Urothelium cell line (cell line): Measurements from ENCODE around the gene TWIST2.

Source experiments
- DNase-seq: peaks from one replicate; pipeline ENCODE4 v3.0.0; 2011; ENCODE audit warnings: low spot score, mixed read lengths
- FAIRE-seq: peaks from 2 replicates; lab custom pipeline; 2011; peaks lifted over from hg19 to GRCh38; lab: Jason Lieb, UNC

The TWIST2 gene

DNA sequence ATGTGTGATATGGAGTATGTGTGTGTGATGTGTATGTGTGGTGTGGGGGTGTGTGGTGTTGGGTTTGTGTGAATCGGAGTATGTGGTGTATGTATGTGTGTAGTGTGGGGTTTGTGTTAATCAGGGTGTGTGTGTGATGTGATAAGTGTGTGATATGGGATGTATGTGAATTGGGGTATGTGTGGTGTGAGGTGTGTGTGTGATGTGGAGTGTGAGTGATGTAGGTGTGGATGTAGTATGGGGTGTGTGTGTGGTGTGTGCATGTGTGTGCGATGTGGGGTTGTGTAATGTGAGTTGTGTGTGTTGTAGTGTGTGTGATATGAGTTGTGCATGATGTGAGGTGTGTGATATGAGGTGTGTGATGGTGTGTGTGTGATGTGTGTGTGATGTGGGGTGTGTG is 54.4 kb downstream of the TWIST2 start:
- DNase-seq (no peak), FAIRE-seq (no peak)

DNA sequence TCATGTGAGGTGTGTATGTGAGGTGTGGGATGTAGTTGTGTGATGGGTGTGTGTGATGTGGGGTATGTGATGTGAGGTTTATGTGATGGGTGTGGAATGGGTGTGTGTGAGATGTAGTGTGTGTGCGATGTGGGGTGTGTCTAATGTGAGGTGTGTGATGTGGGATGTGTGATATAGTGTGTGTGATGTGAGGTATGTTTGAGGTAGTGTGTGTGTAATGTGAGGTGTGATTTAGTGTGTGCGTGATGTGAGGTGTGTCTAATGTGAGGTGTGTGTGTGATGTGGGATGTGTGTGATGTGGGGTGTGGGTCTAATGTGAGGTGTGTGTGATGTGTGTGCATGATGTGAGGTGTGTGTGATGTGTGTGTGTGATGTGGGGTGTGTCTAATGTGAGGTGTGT is 55.3 kb downstream of the TWIST2 start:
- FAIRE-seq = no peak
- DNase-seq = no peak

DNA sequence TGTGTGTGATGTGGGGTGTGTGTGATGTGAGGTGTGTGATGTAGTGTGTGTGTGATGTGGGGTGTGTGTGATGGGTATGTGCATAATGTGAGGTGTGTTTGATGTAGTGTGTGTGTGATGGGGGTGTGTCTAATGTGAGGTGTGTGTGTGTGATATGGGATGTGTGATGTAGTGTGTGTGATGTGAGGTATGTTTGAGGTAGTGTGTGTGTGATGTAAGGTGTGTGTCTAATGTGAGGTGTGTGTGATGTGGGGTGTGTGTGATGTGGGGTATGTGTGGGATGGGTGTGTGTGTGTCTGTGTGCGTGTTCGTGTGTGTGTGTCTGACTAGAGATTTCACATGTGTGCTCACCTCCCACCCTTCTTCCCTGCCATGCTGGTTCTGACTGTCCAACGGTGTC is 56.3 kb downstream of the TWIST2 start:
- no peak for FAIRE-seq
- DNase-seq = no peak

DNA sequence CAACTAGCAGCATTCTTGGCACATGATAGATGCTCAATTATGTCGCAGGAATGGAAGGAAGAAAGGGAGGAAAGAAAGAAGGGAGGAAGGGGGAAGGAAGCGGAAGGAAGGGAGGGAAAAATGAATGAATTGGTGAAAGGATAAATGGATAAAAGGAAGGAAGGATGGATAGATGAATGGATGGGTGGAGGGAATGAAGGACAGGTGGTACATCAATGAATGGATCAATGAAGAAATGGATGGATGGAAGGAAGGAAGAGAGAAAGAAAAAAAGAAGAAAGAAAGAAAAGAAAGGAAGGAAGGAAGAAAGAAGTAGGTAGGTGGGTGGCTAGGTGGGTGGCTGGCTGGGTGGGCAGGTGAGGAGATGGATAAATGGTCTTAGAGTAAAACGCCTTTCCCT is 56.8 kb downstream of the TWIST2 start:
- DNase-seq = no peak
- no peak for FAIRE-seq

DNA sequence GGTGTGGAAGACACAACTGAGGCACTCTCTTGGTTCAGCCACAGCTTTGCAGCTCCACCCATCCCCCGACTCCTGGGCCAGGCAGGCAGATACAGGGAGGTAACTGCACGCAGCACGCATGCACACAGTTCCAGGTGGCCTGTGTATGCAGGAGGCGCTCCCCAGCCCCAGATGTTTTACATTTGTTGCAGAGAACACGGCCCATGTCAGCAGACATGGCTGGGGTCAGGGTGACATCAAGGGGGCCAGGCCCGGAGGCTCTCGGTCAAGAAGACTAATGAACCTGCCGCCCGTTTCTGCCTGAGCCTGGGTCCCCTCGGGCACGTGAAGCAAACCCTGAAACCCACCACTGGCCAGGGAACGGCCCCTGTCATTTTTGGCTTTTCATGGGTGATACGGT is 57.3 kb downstream of the TWIST2 start:
- FAIRE-seq (no peak), DNase-seq (no peak)

DNA sequence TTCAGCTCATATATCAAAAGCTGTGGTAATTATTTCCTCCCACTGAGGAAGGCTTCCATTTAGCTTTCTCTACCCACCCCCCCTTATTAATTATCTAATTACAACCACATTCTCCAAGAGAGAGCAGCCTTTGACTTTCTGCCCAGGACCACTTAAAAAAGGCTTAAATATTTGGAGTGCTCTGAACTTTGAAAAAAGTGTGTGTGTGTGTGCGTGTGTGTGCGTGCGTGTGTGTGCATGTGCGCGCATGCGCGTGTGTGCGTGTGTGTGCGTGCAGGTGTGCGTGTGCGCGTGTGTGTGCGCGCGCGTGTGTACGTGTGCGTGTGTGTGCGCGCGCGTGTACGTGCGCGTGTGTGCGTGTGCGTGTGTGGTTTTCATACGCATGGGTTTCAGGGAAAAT is 57.8 kb downstream of the TWIST2 start:
- DNase-seq (no peak), FAIRE-seq (no peak)

DNA sequence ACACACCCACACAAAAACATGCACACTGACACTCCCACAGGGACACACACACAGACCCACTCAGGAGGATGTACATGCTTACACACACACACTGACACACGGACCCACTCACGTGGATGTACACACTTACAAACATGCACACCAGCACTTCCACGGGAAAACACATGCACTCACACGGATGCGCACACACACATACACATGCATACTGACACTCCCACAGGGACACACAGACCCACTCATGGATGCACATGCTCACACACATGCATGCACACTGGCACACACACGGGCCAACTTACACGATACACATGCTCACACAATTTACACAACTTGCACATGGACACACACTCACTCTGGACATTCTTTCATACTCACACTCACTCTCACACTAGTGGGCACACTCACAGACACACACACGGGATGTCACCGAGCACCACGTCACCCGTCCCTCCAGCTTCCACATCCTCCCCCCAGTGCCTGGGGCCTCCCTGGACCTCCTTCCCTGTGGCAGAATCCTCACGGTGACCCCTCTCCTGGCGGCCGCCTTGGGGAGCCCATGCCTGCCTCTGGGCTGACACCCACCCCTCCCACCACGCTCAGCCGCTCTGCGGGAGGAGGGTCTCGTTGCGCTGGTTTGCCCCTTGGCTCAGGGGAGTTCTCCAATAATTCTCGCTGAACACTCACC is 58.5 kb downstream of the TWIST2 start:
- no peak for DNase-seq
- FAIRE-seq = no peak

DNA sequence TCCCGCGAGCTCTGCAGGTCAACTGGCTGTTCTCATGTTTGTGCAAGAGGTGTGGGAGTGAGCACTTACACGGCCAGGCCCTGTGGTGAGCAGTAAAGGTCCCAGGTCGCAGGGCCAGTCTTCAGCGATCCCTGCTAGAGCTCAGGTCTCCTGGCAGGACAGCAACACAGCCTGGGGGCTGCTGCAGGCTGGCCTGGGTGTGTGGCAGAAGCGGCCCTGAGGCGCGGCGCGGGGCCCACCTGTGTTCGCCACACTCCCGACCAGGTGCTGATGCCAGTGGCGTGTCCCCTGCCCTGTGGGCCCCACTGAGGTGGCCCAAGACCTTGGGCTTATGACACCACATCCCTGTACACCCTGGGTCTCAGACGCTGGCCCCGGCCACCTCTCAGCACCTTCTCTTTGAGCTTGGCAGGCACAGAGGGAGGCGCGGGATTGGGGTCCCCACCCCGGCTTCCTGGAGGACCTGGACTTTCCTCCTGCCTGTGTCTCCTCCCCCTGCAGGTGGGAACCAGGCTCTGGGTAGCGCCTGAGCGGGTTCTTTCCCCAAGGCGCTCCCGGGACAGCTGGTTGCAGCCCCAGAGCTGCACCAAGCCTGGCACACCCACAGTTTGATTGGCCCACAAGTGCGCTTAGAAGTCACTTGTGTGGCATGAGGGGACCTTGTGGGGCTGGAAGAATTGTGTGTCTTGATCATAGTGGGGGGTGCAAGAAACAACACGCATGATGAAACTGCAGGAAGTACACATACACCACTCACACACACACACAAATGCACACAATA is 59.2 kb downstream of the TWIST2 start:
- DNase-seq = no peak
- no peak for FAIRE-seq

DNA sequence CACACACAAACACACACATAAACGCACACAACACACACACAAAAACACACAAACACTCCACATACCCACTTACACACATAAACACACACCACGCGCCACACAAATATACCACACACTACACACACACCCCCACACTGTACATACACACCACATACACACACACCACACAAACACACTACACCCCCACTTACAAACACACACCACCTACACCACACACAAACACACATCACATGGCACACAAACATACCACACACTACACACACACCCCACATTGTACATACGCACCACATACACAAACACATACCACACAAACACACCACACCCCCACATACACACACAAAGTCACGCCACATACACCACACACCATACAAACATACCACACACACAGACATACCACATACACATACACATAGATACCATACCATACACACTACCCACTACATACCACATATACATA is 59.9 kb downstream of the TWIST2 start:
- no peak for FAIRE-seq
- DNase-seq = no peak

DNA sequence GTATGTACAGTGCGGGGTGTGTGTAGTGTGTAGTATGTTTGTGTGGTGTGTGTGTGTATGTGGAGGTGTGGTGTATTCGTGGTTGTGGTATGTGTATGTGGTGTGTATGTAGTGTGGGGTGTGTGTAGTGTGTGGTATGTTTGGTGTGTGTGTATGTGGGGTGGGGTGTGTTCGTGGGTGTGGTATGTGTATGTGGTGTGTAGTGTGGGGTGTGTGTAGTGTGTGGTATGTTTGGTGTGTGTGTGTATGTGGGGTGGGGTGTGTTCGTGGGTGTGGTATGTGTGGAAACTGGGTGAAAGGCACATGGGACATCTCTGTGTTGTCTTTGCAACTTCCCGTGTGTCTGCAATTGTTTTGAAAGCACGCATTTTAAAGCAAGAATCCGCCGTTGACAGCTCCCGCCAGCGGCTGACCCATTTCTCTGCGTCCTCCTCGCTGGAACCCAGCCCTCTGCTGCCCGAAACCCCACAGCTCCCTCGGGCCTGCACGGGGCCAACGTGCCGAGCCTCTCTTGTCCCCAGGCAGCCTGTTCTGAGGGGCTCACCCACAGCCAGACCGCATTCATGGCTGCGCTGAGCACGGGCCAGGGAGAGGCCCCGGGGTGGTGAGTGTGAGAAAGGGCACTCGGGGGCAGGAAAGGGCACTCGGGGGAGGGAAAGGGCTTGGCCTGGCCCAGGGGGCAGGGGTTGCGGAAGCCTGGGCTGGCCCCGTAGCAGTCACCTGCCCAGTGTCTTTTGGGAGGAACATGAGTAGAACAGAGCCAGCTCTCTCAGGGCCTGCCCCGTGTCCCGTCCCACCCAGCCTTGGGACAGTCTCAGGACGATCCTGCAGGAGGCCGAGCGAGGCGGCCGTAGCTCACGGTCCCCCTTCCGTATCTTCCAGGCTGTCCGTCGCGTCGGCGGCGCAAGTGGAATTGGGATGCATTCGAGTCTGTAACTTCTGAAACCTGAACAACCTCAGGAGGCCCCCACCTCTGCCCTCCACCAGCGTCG is 61.4 kb downstream of the TWIST2 start:
- FAIRE-seq (no peak), DNase-seq (no peak)

DNA sequence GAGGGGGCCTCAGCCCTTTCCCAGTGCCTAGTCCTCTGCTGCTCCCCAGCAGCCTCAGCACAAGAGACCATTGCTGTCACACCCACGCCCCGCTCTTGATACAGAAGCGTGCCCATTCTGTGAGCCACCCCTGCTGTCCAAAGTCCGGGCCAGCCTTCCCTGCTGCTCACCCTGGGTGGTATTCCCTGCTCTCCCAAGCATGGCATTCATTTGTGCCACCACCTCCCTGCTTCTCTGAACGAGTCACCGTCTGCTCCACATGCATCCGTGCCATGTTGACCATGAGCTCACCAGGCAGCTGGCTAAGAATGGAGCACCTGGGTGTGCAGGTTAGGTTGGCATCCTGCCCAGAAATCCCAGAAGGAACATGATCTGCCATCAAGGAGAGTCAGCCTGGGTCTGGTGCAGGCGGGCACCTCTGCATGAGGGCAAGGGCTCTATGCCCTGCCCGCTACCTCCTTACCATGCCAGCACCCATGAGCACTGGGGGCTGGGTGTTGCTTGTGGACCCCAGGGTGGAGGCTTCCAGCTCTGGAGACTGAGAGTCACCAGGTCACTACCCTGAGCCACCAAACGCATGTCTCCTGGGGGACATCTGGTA is 63.0 kb downstream of the TWIST2 start:
- no peak for FAIRE-seq
- DNase-seq = peak; percentile 30

DNA sequence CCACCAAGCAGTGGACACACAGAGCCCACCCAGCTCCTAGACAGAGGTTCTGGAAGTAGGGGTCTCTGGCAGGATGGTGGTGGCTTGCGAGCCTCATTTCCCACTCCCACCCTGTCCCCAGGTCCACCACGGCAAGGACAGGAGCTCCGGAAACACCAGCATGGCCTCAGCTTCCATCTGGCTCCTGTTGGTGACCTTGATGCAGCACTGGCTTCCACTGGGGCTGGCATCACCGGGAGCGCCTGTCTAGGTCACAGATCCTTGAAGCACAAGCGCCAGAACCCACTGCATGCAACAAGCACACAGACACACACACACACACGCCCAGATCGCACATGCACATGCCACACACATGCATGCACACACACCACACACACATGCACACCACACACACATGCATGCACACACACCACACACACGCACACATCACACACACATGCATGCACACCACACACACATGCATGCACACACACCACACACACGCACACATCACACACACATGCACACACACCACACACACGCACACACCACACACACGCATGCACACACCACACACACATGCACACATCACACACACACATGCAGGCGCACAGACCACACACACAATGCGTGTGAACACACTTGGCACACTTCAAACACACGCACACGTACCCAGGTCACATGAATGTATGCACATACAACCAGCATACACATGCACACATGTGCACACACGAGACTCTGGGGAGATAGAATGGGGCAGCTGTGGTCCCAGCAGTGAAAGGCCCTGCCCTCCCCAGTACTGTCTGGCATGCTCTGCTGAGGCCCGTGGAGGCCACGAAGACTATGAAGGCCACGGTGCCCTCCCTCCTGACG is 63.7 kb downstream of the TWIST2 start:
- FAIRE-seq (peak; percentile 99), DNase-seq (no peak)

DNA sequence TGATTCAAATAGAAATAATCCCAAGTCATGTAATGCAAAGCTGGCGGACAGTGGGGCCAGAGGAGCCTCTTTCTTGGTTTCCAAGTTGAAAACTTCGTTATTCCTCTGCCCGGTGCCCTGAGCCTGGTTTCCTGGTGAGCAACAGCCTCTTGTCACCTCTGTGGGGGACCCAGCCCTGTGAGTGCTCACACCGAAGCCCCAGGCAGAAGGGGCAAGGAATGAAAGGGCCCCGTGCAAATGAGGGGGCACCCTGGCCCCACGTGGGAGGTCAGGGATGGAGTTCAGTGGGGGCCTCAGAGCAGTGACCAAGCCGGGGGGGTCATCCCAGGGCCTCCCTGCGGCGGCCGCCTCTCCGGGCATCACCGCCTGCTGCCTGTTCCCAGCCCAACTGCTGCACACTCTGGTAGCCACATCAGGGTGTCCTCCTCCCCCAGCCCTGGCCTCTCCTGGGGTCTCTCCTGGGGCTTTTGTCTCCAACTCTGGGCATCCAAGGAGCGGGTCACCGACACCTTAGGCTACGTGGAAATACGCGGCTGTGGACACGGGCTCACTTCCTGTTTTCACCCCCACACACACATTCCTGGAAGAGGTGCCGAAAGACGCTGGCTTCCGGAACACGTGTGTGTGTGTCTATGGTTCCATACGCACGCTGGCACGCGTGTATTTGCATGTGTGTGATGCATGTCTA is 64.5 kb downstream of the TWIST2 start:
- DNase-seq (no peak), FAIRE-seq (no peak)

DNA sequence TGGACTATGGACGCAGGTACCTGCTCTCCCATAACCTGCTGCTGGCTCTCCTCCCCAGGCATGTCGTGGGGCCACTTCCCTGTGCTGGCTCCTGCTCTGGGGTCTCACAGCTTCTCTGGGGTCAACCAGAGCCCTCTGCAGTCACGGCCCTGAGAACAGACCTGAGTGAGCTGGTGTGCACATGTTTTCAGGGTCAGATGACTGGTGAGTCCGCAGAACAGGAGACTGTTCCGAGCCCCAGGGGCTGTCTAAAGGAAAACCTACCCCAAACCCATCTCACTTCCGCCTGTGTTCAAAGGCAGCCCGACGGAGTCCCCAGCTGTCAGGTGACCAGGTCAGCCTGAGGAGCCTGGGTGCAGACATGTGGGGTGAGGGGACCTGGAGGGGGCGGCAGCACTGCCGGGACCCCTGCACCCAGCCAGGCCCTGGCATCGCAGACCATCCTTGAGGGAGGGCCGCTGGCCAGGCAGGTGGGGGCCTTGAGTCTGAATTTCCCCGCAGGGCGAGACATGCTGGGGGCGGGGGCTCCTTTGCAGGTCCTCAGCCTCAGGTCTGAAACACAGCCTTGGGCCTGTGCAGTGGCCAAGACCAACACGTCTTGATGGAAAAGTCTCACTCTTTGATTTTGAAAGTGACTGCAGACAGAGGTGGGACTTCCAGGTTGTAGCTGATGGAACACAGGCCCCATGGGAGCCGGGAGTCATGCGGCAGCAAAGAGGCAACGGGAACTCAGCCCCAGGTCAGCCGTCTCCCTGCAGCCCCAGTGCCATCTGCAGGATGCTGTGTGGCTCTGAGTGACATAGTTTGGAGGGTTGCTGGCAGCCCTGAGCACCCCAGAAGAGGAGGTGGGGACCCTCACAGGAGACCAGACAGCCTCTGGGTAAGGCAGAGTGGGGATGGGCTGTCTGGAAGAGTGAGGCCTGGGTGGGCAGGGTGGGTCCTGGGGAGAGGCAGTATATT is 65.3 kb downstream of the TWIST2 start:
- no peak for DNase-seq
- FAIRE-seq = no peak

DNA sequence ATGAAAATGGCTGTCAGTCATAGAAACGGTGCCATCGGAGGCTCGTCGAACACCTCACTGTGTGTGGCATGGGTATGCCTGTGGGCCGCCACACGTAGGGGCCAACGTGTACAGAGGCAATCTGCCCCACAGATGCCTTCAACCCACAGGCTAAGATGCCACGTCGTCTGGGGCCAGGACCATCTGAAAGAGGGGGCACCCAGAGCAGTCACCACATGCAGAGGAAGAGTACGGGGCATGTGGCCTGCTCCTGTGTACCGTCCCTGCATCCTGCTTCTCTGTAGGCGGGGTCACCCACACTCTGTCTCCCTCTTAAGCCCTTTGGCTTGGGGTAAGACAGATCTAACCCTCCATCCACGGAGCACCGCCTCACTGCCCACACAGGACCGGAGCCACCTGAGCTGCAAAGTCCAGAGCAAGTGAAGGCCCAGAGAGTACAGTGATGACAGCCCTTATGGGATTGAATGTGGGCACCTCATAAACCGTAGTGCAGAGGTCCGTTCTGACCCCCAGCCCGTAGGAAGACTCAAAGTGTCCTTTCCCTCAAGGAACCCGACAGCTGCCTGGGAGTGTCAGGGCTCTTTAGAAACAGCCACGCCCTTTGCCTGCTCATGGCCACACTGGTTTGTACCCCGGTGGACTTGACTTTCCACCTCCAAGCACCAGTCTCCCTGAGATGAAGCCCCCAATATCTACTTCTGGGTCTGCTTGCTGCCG is 66.2 kb downstream of the TWIST2 start:
- no peak for FAIRE-seq
- DNase-seq = no peak

DNA sequence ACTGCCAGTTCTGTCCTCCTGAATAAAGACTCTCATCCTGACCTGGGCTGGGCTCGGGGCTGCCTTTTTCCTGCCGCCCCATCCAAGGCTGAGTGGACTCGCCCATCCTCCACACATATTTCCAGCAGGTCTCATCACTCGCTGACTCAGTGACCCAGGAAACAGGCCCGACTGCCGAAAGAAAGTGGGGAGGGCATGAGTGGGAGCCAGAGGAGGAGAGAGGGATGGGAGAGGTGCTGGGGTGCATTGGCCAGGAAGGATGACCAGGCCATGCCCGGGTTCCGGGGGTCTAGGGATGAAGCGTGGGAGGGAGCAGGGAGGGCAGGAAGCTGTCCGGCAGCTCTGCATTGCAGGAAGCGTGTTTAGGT is 66.7 kb downstream of the TWIST2 start:
- FAIRE-seq (peak; percentile 78), DNase-seq (peak; percentile 50)

DNA sequence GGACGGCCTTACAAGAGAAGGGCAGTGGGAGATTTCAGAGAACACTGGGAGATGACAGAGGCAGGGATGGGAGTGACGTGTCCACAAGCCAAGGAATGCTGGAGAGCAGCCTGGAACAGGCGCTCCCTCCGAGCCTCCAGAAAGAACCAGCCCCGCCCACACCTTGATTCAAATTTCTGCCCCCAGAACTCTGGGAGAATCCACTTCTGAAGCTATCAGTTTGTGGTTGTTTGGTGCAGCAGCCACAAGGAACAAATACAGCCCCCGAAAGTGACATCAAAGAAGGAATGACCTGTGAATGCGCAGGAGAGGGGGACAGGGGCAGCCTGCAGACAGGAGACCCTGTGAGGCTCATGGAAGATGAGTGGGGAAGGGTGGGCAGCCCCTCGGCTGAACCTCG is 67.3 kb downstream of the TWIST2 start:
- FAIRE-seq = no peak

DNA sequence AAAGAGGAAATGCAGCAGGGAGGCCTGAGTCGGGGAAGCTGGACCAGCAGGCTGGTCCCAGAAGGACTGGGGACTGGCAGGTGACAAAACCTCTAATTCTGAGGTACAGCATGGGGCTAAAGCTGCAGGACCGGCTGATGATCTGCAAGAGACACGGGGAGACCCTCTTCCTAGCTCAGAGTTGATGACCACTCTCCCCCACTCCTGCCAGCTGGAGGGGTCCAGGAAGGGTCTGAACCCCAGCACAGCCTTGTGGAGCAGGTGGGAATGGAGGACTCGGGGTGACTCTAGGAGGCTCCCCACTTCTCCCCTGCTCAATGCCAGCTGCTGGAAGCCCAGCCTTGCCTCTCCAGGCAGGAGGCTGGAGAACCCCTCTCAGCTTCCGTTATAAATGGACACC is 67.7 kb downstream of the TWIST2 start:
- FAIRE-seq (no peak), DNase-seq (no peak)

More for the DNA sequence above, 67.3 kb downstream of the TWIST2 start:
- no peak for DNase-seq
